ENCODE measurements around the gene TFCP2.
A peak's percentile ranks its signal among the peaks of the same experiment; 100 is the strongest.
"Not testable (repeated sequence)": the region's sequence is repeated elsewhere in the genome, so short reads cannot be mapped to it uniquely, and the experiment has no call there.

TFCP2 gene

DNA sequence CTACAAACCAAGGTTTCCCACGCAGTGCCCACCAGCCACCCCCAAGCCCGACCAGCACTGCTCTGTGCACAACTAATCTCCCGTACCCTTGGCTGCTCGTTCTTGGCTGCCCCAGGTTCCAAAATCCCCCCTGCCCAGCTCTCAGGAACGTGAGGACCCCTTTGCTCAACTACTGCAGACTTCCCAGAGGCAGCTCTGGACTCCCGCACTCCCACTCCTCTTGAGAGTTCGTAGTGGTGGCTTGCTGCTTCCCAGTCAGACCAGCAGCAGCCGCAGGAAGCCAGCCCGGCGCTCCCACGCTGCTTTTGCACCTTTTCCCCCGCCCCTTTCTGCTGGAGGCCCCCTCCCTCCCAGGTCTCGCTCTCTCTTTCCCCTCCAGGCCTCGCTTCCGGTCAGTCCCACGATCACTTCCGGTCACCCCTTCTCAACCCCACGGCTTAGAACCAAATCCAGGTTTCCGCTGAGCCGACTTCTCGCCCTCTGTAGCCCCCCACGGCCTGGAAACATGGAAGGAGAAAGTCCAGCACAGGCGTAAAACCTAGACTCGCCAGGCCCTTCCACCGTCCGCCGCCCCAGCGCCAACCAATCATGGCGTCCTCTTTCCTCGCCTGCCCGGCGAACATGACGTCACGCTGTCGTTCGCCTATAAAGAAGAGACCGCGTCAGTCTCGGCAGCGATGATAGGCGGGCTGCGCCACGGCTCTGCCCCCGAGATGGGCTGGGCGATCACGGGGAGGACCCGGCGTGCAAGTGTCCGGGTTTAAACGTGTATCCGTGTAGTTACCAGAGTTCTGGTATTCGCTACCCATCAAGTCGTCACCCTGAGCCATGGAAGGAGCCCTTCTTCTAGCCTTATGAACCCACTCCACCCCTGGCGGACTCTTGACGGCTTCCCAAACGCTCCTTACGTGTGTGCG lies at the start of gene TFCP2:
Gene TFCP2 (minus strand): TSS at position 621 of the 917 bp plus-strand sequence. CDS start 713 bp downstream, outside the sequence.
- peak; percentile 95 for DNase-seq (ENCODE audit: low spot score)

DNA sequence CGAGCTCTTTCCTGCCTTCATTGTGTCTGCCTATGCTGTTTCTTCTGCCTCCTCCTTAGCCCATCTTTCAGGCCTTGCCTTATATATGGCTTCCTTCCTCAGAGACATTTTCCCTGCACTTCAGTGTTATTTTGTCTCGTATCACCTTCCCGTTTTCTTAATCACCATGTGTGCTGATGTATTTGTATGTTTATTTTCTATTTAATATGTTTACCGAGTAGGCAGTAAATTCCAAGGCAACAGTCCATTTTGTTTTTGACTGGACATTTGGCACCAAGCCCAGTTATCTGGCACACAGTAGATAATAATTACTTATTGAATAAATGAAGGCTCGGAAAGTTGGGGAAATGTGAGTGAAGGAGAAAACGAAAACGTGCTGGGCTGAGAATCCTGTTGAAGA lies 49.5 kb upstream of the TFCP2 start:
- no peak for DNase-seq (ENCODE audit: low spot score)

- not testable (repeated sequence) for DNase-seq (ENCODE audit: low spot score)
Measured at GRCh38 chr12:51219857-51220256, 46.9 kb upstream of the TFCP2 start.

DNA sequence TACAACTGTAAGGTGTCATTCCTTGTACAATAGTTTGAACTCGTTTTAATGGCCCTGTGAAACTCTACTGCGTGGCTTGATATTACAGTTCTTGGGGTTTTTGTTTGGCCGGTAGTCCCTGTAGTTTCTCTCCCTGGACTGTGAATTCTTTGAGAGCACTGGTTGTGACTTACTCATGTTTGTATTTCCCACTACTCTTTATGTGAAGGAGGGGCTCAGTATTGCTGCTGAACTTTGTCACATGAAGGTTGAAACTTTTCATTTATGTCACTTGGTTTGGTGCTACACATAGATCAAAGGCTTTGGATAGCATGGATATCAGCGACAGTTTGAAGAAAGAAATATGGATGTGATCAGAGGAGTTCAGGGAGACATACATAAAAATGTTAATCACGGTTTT lies 46.4 kb upstream of the TFCP2 start:
- no peak for DNase-seq (ENCODE audit: low spot score)

- no peak for DNase-seq (ENCODE audit: low spot score)
Measured at GRCh38 chr12:51218607-51219161, 45.7 kb upstream of the TFCP2 start.

- peak; percentile 85 for DNase-seq (ENCODE audit: low spot score)
Measured at GRCh38 chr12:51217968-51218606, 45.2 kb upstream of the TFCP2 start, which contains the start of gene POU6F1. POU6F1 (minus strand) TSS chr12:51218062; CDS start chr12:51206836, 11,226 bp downstream.

DNA sequence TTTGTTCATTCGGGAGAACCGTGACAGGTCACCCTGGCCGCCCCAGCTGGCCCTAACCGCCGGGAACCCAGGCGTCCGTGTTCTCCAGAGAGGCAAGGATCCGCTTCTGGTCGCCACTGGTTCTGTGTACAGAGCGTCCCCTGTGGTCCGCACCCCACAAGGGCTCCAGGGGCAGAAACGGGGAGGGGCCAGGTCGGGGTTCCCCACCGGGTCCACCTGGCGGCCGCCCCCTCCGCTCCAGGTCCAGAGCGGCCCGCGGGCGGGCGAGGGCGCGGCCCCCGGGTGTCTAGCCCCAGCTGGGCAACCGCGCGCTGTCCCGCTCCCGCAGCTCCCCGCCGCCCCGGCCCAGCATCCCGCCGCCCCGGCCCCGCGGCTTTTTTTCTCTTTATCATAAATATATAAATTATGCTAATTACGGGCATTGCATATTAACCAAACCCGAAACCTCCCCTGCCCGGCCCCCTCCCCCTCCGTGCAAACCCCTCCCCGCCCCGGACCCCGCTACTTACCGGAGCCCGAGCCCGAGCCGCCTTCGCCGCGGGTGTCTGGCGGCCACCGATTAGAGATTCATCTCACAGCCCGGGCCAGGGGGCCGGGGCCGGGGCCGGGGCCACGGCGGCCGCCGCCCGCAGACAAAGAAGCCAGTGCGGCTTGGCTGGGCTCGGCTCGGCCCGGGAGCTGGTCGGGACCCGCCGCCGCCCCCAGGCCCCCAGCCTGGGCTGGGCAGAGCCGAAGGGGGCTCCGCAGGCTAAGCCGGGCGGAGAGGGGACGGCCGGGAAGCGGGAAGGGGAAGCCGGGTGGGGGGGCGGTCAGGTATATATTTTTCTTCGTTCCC lies 44.4 kb upstream of the TFCP2 start:
- DNase-seq (ENCODE audit: low spot score) = peak; percentile 66

- DNase-seq (ENCODE audit: low spot score) = no peak
Measured at GRCh38 chr12:51216642-51217041, 43.7 kb upstream of the TFCP2 start.

- no peak for DNase-seq (ENCODE audit: low spot score)
Measured at GRCh38 chr12:51214895-51215294, 42.0 kb upstream of the TFCP2 start.

GRCh38 chr12:51210690-51211395 lies 37.9 kb upstream of the TFCP2 start:
- DNase-seq (ENCODE audit: low spot score) = peak; percentile 90

DNA sequence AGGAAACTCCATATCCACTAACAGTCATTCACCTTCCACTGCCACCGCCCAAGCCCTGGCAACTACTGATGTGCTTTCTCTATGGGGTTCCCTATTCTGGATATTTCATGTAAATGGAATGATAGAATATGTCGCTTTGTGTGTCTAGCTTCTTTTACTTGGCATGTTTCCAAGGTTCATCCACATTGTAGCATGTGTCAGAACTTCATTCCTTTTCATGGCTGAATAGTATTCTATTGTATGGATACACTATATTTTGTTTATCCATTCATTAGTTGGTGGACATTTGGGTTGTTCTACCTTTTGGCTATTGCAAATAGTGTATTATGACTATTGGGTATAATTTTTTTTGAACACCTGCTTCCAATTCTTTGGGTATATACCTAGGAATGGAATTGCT lies 36.3 kb upstream of the TFCP2 start:
- DNase-seq (ENCODE audit: low spot score) = no peak

- no peak for DNase-seq (ENCODE audit: low spot score)
Measured at GRCh38 chr12:51208016-51208660, 35.2 kb upstream of the TFCP2 start.

- DNase-seq (ENCODE audit: low spot score) = peak; percentile 61
Measured at GRCh38 chr12:51205350-51205749, 32.4 kb upstream of the TFCP2 start.

GRCh38 chr12:51202718-51203117 lies 29.8 kb upstream of the TFCP2 start:
- no peak for DNase-seq (ENCODE audit: low spot score)

DNA sequence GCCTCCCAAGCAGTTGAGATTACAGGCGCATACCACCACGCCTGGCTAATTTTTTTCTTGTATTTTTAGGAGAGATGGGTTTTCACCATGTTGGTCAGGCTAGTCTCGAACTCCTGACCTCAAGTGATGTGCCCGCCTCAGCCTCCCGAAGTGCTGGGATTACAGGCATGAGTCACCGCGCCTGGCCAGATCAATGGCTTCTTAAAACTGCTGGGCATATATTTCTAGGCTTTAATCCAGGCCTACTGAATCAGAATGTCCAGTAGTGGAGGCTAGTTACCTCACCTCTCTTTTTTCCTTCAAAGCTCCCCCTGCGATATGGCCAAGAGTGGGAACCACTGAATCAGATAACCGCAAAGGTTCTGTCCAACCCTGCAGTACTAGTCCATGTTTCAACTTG lies 27.9 kb upstream of the TFCP2 start:
- DNase-seq (ENCODE audit: low spot score) = no peak

DNA sequence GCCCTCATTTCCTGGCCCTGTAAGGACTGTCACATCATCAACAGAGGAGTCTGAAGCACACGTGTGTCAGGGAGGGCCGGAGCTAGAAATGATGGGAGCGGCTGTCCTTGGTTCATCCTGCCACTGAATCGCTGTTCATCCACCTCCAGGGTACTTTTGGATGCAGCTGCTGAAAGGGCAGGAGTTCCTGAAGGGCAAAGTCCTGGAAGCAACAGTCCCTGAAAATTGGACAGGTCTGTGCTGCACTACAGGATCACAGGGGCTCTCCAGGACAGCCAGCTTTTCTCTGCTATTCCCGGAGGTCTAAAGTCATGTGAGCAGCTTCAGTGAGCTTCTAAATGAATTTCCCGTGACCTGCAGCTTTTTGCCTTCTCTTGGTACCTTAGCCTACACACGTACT lies 27.2 kb upstream of the TFCP2 start:
- no peak for DNase-seq (ENCODE audit: low spot score)

DNA sequence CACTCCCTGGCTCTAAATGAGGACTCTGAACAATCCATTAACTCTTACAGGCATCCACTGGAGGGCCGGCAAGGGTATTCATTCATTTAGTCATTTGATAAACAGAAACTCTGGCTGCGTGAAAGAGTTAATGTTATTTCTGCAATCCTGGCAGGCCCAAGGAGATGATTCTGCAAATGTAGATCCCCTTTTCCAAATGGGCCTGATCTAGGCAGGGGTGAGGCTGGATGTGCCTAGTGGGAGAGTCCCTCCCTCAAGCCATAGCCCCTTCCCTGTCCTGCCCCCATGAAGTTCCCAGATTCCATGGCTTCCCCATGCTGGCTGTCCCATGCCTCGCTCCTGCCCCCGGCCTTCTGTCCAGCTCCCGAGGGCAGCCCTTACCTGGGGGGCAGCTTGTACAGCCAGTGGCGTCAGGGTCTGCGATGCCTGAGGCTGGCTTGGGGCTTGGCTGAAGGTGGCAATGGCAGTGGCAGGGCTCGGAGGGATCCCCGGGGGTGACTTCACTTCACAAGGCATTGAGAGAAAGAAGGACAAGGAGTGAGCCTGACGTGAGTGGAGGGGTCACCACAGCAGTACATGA lies 26.5 kb upstream of the TFCP2 start:
- DNase-seq (ENCODE audit: low spot score) = no peak

DNA sequence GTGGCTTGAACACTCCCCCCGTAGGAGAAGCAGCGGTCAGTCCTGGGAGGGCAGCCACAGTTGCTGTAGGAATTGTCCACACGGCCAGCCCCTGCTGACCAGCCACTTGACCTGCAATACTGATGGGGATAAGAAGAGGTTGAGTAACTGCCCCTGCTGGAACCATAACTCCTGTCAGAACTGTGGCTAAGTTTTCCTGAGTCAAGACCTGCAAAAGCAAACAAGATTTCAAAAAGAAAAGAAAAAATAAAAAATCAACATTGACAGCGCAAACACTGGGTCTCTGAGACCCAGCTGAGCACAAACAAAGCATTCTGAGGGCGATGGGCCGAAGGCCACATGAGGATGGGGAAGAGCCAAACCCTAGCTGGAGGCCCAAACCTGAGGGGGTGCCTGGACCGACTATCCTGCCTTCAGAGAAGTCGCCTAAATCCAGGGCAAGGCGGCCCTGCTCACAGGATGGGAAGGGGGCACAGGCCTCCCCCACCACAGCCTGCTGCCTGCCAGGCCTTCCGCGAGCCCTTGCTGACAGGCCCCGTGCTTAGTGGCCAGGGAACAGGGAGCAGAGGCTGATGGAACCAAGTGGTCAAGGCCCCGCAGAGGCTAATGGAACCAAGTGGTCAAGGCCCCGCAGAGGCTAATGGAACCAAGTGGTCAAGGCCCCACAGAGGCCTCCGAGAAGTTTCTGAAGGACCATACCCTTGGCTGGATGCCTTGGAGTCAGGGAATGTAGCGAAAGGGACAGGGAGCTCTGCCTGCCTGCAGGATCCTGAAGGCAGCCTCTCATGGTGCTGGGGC lies 25.8 kb upstream of the TFCP2 start:
- DNase-seq (ENCODE audit: low spot score) = no peak

DNA sequence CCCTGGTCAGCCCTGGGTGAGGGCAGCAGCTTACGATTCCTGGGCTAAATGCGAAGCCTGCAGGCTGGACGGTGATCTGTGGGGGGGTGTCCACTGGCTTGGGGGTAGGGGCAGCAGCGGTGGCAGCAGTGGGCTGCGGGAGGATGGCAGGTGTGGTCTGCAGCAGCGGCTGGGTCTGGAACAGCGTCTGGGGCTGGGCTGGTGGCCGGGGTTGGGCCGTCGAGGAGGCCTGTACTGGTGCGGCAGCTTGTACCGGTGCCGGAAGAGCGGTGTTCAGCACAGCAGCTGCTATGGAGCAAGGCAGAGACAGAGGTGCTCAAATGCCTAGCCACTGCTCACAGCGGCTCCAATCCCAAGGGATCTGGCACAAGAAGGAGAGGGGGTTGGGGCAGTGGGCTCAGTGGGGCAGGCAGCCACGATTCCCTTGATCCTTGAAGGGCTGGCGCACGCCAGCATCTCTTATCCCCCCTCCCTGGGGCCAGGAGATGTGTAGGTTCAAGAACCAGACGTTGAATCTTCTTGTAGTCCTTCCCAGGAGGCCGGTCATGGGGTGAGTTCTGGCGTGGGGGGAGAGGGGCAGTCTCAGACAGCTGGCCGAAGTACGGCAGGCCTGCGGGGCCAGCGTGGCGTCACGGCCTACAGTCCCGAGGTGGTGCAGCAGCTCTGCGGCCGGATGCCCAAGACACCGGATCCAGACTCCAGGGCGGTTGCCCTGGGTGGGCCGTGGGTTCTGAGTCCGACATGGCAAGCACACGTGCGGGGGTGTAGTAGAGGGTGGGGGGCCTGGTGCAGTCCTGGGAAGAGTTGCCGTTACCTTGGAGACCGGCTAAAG lies 25.0 kb upstream of the TFCP2 start:
- no peak for DNase-seq (ENCODE audit: low spot score)

Measured in globus pallidus (tissue), 1 donor.